Gastrocnemius medialis (tissue), 4 donors: Measurements from ENCODE around the gene ARHGDIA. TPM values are rescaled to one million over a fixed set of nuclear protein-coding genes. Genes with fewer than 3 reads are reported as not detected.

Source experiments
- ATAC-seq, 2 donors: fragments of 150-250 bp; one replicate each; pipeline ENCODE4 v1.9.1; 2016
- DNase-seq, 2 donors: peaks; one replicate each; pipeline ENCODE4 v3.0.0-alpha.2; 2019
- H3K27ac ChIP-seq, 4 donors: fragments of 200-600 bp; sonication (generic); 1 replicate in 1 of 4; 2 replicates in 3 of 4; pipeline ENCODE4 v1.5.1; 2016 to 2018; ENCODE audit warnings: mild to moderate bottlenecking in 2 of 4, moderate library complexity in 1 of 4
- H3K27me3 ChIP-seq, 3 donors: fragments of 200-600 bp; sonication (generic) in 2 of 3; 1 replicate in 1 of 3; 2 replicates in 2 of 3; pipeline versions ENCODE4 v1.5.1 to v1.6.0; 2016 to 2019; ENCODE audit warnings: mild to moderate bottlenecking in 1 of 3, moderate library complexity in 1 of 3
- H3K36me3 ChIP-seq, 2 donors: fragments of 200-600 bp; sonication (generic) in 1 of 2; one replicate each; pipeline ENCODE4 v1.5.1; 2017 to 2018
- H3K4me1 ChIP-seq, 2 donors: fragments of 200-600 bp; sonication (generic) in 1 of 2; one replicate each; pipeline ENCODE4 v1.5.1; 2016 to 2017; ENCODE audit warnings: mild to moderate bottlenecking in 2 of 2
- H3K4me3 ChIP-seq, 4 donors: fragments of 200-600 bp; sonication (generic) in 3 of 4; 1 replicate in 1 of 4; 2 replicates in 3 of 4; pipeline ENCODE4 v1.5.1; 2016 to 2019; ENCODE audit warnings: mild to moderate bottlenecking in 2 of 4
- H3K9me3 ChIP-seq, 3 donors: fragments of 200-600 bp; sonication (generic) in 2 of 3; 1 replicate in 1 of 3; 2 replicates in 2 of 3; pipeline ENCODE4 v1.5.1; 2016 to 2019
- CTCF ChIP-seq, 5 experiments: fragments of 450-650 bp in 3 of 5; fragments of 200-600 bp in 2 of 5; sonication (generic) in 2 of 5; IDR thresholded peaks in 4 of 5; conservative IDR thresholded peaks in 1 of 5; 1 replicate in 4 of 5; 2 replicates in 1 of 5; pipeline ENCODE4 v1.5.1; 2016 to 2019; ENCODE audit warnings: antibody characterized with exemption in 5 of 5, mild to moderate bottlenecking in 3 of 5, moderate library complexity in 3 of 5
- POLR2A ChIP-seq, 2 donors: fragments of 450-650 bp; IDR thresholded peaks; one replicate each; pipeline ENCODE4 v1.6.1; 2017; ENCODE audit warnings: antibody characterized with exemption in 2 of 2, mild to moderate bottlenecking in 2 of 2, moderate library complexity in 2 of 2
- in situ Hi-C, 4 donors: fragments of 200-750 bp; cut with MboI; loops; one replicate each; pipeline versions ENCODE4 v1.15.0 to v1.8.0; 2017; ENCODE audit warnings: low sequenced_read_pairs in 4 of 4
- intact Hi-C: fragments of 100-400 bp; cut with DNase I; formaldehyde crosslinking; loops from one replicate; pipeline ENCODE4 v1.15.1; 2023; ENCODE audit warnings: low total_unique reads
- total RNA-seq, 4 donors: library from RNA; depleted of rRNA; stranded (reverse); fragments of >200 nt; gene quantifications; one replicate each; pipeline versions ENCODE4 v1.1.0 to v1.2.3, GENCODE V29; 2016

ARHGDIA gene
- total RNA-seq, 4 donors from 2014 or later: 52.1 to 122 (median 64.4) TPM

DNA sequence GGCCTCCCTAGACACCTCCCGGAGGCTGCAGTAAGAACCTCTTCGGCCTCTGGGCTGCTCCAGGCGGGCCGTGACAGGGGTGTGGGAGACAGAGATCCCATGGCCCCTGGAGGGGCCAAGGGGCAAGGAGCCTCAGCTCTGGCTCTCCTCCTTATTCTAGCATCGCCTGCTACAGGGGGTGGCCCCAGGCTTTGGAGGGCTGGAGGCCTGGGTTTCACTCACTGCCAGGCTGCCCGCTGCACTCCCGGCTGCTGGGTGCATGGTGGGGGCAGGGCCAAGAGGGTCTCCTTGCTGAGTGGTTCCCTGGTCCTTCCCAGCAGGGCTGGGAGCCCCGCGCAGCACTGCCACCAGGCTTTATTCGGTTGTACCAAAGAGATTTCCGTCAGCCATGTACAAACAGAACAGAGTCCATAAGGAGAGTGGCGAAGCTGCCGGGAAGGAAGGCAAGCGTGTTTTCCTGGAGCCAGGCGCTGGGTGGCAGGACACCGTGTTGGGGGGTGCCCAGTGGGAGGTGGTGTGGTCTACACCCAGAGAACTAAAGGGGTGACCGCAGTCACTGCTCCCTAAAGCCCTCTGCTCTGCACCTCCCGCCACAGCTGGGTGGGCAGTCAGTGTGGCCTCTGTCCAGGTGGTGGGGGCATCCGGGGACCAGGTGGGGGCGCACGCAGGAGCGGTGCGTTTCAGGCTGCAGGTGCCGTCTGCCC is 32.9 kb upstream of the ARHGDIA start:
- Histone ChIP-seq H3K4me3 (no peak overlapping the region), H3K9me3 (no peaks in the 10 kb centered on the region), H3K4me1 (peaks cover 10 to 14% of the 10 kb centered on the region in 2 donors), H3K36me3 (peaks cover 0 to 15% of the 10 kb centered on the region in 2 donors), H3K27me3 (no peaks in the 10 kb centered on the region), H3K27ac (no peak overlapping the region)
- intact Hi-C loops: no loop called here
- DNase-seq (no peak), ATAC-seq (no peak)
- TF ChIP-seq POLR2A (IDR thresholded peaks at IDR 0.05): no peak
- no peak for TF ChIP-seq CTCF (IDR thresholded peaks at IDR 0.05 in 4 of 5, conservative IDR thresholded peaks at IDR 0.05 in 1 of 5)
- in situ Hi-C loops: no loop called here

DNA sequence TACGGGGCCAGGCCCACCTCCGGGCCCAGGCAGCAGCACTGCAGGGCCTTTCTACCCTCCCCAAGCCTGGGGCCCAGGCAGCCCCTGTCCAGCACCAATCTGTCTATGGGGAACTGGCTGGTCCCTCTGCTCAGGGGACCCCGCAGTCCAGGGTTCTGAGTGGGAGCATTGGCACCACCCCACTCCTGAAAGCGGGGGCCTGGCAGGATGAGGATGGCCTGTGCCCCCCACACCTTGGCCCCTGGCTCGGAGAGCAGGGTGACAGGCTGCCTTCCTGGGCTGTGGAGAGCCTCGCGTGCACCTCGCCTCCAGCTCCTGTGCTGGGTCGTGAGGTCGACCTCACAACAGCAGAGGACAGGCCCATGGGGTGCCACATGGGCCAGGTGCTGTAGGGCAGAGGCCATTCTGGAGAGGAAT is 32.3 kb upstream of the ARHGDIA start:
- no peaks in the 10 kb centered on the region for H3K9me3 ChIP-seq
- H3K4me3 ChIP-seq: no peak overlapping the region
- no peak overlapping the region for H3K27ac ChIP-seq
- in situ Hi-C loops (no loop called here), intact Hi-C loops (no loop called here)
- no peak for ATAC-seq
- TF ChIP-seq POLR2A (IDR thresholded peaks at IDR 0.05) (no peak), CTCF (IDR thresholded peaks at IDR 0.05 in 4 of 5, conservative IDR thresholded peaks at IDR 0.05 in 1 of 5) (no peak)
- H3K36me3 ChIP-seq: peaks cover 0 to 22% of the 10 kb centered on the region in 2 donors
- H3K27me3 ChIP-seq: no peaks in the 10 kb centered on the region
- peaks cover 10 to 14% of the 10 kb centered on the region in 2 donors for H3K4me1 ChIP-seq
- no peak for DNase-seq

DNA sequence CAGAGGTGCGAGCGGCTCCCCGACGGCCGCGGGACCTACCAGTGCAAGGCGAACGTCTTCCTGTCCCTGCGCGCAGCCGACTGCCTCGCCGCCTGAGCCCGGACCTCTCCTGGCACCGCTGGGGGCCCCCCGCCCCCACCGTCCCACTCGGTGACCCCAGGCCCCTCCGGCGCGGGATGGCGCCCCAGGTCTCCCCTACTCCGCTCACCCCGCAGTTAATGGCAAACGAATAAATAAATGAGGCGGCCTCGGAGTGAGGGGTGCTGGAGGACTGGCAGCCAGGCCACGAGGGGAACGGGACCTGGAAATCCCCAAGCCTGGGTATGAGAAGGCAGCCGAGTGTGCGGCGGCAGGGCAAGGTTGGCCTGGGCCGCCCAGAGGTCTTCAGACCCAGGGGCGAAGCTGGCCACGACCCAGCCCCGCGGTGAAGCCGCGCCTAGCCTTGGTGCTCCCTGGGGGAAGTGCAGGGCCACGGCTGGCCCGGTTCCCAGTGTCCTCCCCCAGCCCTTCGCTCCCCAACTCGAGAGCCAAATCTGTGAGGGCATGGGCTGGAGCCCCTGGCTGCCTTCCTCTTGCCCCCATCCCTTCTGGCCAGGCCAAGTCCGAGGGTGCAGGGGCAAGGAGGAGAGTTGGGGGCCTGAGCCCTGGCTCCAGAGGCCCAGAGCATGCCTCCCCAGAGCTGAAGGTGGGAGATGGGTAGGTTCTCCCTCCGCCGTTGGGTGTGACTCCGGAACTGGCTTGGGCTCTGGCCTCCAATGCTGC is 31.7 kb upstream of the ARHGDIA start:
- in situ Hi-C loops: no loop called here
- intact Hi-C loops: no loop called here
- Histone ChIP-seq H3K9me3 (no peaks in the 10 kb centered on the region), H3K4me3 (peak overlapping the region in 2 of 4 donors; percentile 27 to 44), H3K4me1 (peaks cover 10 to 14% of the 10 kb centered on the region in 2 donors), H3K27ac (no peak overlapping the region), H3K36me3 (peaks cover 0 to 27% of the 10 kb centered on the region in 2 donors), H3K27me3 (no peaks in the 10 kb centered on the region)
- DNase-seq (no peak), ATAC-seq (no peak)
- no peak for TF ChIP-seq POLR2A (IDR thresholded peaks at IDR 0.05)
- TF ChIP-seq CTCF (IDR thresholded peaks at IDR 0.05 in 4 of 5, conservative IDR thresholded peaks at IDR 0.05 in 1 of 5): no peak

- H3K27me3 ChIP-seq: no peaks in the 10 kb centered on the region
- peak; percentile 31 to 42 for ATAC-seq
- H3K27ac ChIP-seq: no peak within 1 kb of the TSS
- no peak for TF ChIP-seq CTCF (IDR thresholded peaks at IDR 0.05 in 4 of 5, conservative IDR thresholded peaks at IDR 0.05 in 1 of 5)
- no peak for TF ChIP-seq POLR2A (IDR thresholded peaks at IDR 0.05)
- H3K4me1 ChIP-seq: peaks cover 5 to 8% of the 10 kb centered on the region in 2 donors
- intact Hi-C loops: no loop called here
- DNase-seq: no peak
- in situ Hi-C loops: no loop called here
- H3K9me3 ChIP-seq: no peaks in the 10 kb centered on the region
- peak within 1 kb of the TSS in 3 of 4 donors; percentile 23 to 44 (median 36) for H3K4me3 ChIP-seq
- peaks cover 0 to 34% of the 10 kb centered on the region in 2 donors for H3K36me3 ChIP-seq
Observed at GRCh38 chr17:81902023-81902652, 31.0 kb upstream of the ARHGDIA start, which contains the start of gene NPB. Gene NPB (plus strand): TSS chr17:81902238. CDS start chr17:81902278, 40 bp downstream.
